Endothelial cell of umbilical vein (primary cell): ENCODE measurements around the gene ERBB2. TPM values are rescaled to one million over a fixed set of nuclear protein-coding genes. Genes with fewer than 3 reads are reported as not detected.
A peak's percentile ranks its signal among the peaks of the same experiment; 100 is the strongest.

Source experiments
- BruUV-seq: library from RNA; stranded (reverse); fragments of 400-500 nt; replicated peaks from 2 replicates; lab custom pipeline; 2021; lab: Mats Ljungman, UMichigan
- CTCF ChIA-PET: fragments of 300-600, 350-600 bp; sonication (Branson Sonifier 250); formaldehyde crosslinking; loops from one replicate; lab custom pipeline; 2021; ENCODE audit warnings: antibody characterized with exemption, inconsistent platforms; lab: Charles Lee
- POLR2A ChIA-PET: fragments of 300-600, 350-600 bp; sonication (Branson Sonifier 250); formaldehyde crosslinking; loops from one replicate; lab custom pipeline; 2021; ENCODE audit warnings: antibody characterized with exemption, inconsistent platforms; lab: Charles Lee
- DNase-seq: peaks from one replicate; pipeline ENCODE4 v3.0.0-alpha.2; 2011; ENCODE audit warnings: low read depth, low spot score
- FAIRE-seq: peaks from 2 replicates; lab custom pipeline; 2011; peaks lifted over from hg19 to GRCh38; lab: Jason Lieb, UNC
- H2AFZ ChIP-seq: 2 replicates; pipeline ENCODE4 v1.6.0; 2012; ENCODE audit warnings: low read depth, low read length, control low read depth, inconsistent platforms
- H3K27ac ChIP-seq: 2 replicates; pipeline ENCODE4 v1.5.1; 2011; ENCODE audit warnings: low read depth, mild to moderate bottlenecking, control low read depth, low read length, moderate library complexity; ENCODE audit not compliant: insufficient read depth
- H3K27me3 ChIP-seq, 2 experiments: 2 replicates each; pipeline versions ENCODE4 v1.6.0 to v1.6.1; 2011; ENCODE audit warnings: low read length in 2 of 2, mixed read lengths in 1 of 2; ENCODE audit not compliant: control insufficient read depth in 2 of 2, insufficient read depth in 2 of 2
- H3K36me3 ChIP-seq, 2 experiments: 2 replicates in 1 of 2; 3 replicates in 1 of 2; pipeline ENCODE4 v1.5.1; 2011; ENCODE audit warnings: low read length in 2 of 2, mild to moderate bottlenecking in 1 of 2, moderate library complexity in 1 of 2; ENCODE audit not compliant: control insufficient read depth in 2 of 2, insufficient read depth in 2 of 2; ENCODE audit errors: extremely low read depth in 1 of 2
- H3K4me1 ChIP-seq: 3 replicates; pipeline ENCODE4 v1.5.1; 2011; ENCODE audit warnings: mild to moderate bottlenecking, low read length; ENCODE audit not compliant: control insufficient read depth, insufficient read depth; ENCODE audit errors: extremely low read depth
- H3K4me2 ChIP-seq: 2 replicates; pipeline ENCODE4 v1.6.1; 2011; ENCODE audit warnings: low read length, control low read depth, mixed read lengths; ENCODE audit not compliant: insufficient read depth
- H3K4me3 ChIP-seq, 3 experiments: fragments of 200-600 bp in 1 of 3; sonication (generic), shearing (Covaris generic) in 1 of 3; replicated peaks in 1 of 3; 2 replicates each; pipeline ENCODE4 v1.5.1; 2011 to 2016; ENCODE audit warnings: control low read depth in 3 of 3, low read length in 3 of 3, mild to moderate bottlenecking in 2 of 3, inconsistent platforms in 1 of 3, low read depth in 1 of 3, moderate library complexity in 1 of 3; ENCODE audit not compliant: insufficient read depth in 1 of 3
- H3K79me2 ChIP-seq: 2 replicates; pipeline ENCODE4 v1.6.0; 2012; ENCODE audit warnings: low read length, inconsistent platforms; ENCODE audit not compliant: control insufficient read depth, insufficient read depth
- H3K9ac ChIP-seq: replicated peaks from 2 replicates; pipeline ENCODE3; 2011; ENCODE audit warnings: low read length, control low read depth; ENCODE audit not compliant: insufficient read depth; ENCODE audit errors: extremely low read depth
- H3K9me1 ChIP-seq: replicated peaks from 3 replicates; pipeline ENCODE4 v1.6.0; 2011; ENCODE audit warnings: mild to moderate bottlenecking, low read length; ENCODE audit not compliant: control insufficient read depth, insufficient read depth; ENCODE audit errors: extremely low read depth
- H3K9me3 ChIP-seq: replicated peaks from 2 replicates; pipeline ENCODE4 v1.5.1; 2012; ENCODE audit warnings: low read length, inconsistent platforms; ENCODE audit not compliant: control insufficient read depth, insufficient read depth
- H4K20me1 ChIP-seq: replicated peaks from 2 replicates; pipeline ENCODE3; 2011; ENCODE audit warnings: mild to moderate bottlenecking, low read length; ENCODE audit not compliant: control insufficient read depth, insufficient read depth; ENCODE audit errors: extremely low read depth
- EZH2 ChIP-seq: IDR thresholded peaks from 2 replicates; pipeline ENCODE4 v1.6.1; 2012; ENCODE audit warnings: borderline replicate concordance, low read depth, mild to moderate bottlenecking, moderate library complexity, low read length, inconsistent platforms; ENCODE audit not compliant: severe bottlenecking
- FOS ChIP-seq: IDR thresholded peaks from 2 replicates; pipeline ENCODE4 v1.6.1; 2011; ENCODE audit warnings: mild to moderate bottlenecking, low read length, moderate library complexity, borderline replicate concordance; ENCODE audit not compliant: insufficient read depth
- GATA2 ChIP-seq: IDR thresholded peaks from 2 replicates; pipeline ENCODE4 v1.7.0; 2011; ENCODE audit warnings: low read depth, mild to moderate bottlenecking, moderate library complexity, mixed read lengths, low read length; ENCODE audit not compliant: insufficient read length, insufficient read depth
- JUN ChIP-seq: IDR thresholded peaks from 2 replicates; pipeline ENCODE4 v1.6.1; 2011; ENCODE audit warnings: borderline replicate concordance, low read depth; ENCODE audit not compliant: insufficient read length, insufficient read depth
- MYC ChIP-seq: IDR thresholded peaks from one replicate; pipeline ENCODE4 v1.6.1; 2011; ENCODE audit warnings: mild to moderate bottlenecking, low read depth, low read length
- POLR2A ChIP-seq: IDR thresholded peaks from 2 replicates; pipeline ENCODE4 v1.6.1; 2012; ENCODE audit warnings: low read depth, mild to moderate bottlenecking, control low read depth, low read length
- POLR2AphosphoS5 ChIP-seq: IDR thresholded peaks from 2 replicates; pipeline ENCODE4 v1.6.1; 2012; ENCODE audit warnings: low read depth, mild to moderate bottlenecking, control low read depth, low read length, moderate library complexity; ENCODE audit not compliant: insufficient read depth
- dilution Hi-C: fragments of 300-500 bp; cut with MboI; formaldehyde crosslinking; loops from one replicate; pipeline ENCODE4 v1.15.0; 2019; ENCODE audit warnings: low sequenced_read_pairs; ENCODE audit not compliant: extremely low pct_ligation_motif_present
- intact Hi-C: fragments of 100-400 bp; cut with micrococcal nuclease; formaldehyde crosslinking; loops from one replicate; pipeline ENCODE4 v1.10.0; 2022
- polyA plus RNA-seq, 4 experiments: library from polyadenylated mRNA; depleted of rRNA in 3 of 4; stranded (reverse) in 3 of 4; unstranded in 1 of 4; fragments of >200 nt; gene quantifications; 2 replicates each; pipeline versions ENCODE4 v1.2.1 to v1.2.3, GENCODE V29; 2011 to 2012; ENCODE audit warnings: missing spikeins in 1 of 4
- total RNA-seq: library from RNA; stranded (reverse); gene quantifications from 2 replicates; pipeline ENCODE4 v1.2.3, GENCODE V29; 2021
- TF ChIP-seq, protein P1 (sequence below), 2 donors: IDR thresholded peaks; 1 replicate in 1 of 2; 2 replicates in 1 of 2; pipeline ENCODE4 v1.5.1; 2011; ENCODE audit warnings: low read length in 2 of 2, mild to moderate bottlenecking in 2 of 2, moderate library complexity in 2 of 2, control low read depth in 1 of 2, inconsistent platforms in 1 of 2, low read depth in 1 of 2; ENCODE audit not compliant: insufficient read depth in 1 of 2; ENCODE audit errors: extremely low read depth in 1 of 2
- TF ChIP-seq, protein P2 (sequence below): IDR thresholded peaks from 2 replicates; pipeline ENCODE4 v1.6.1; 2011; ENCODE audit not compliant: insufficient read depth, insufficient read length

The ERBB2 gene
- total and polyA plus RNA-seq, 2 donors (not counting 3 experiments of a cell fraction or from before 2014, with no cell fraction given), result 20.6 to 32.9 TPM

DNA sequence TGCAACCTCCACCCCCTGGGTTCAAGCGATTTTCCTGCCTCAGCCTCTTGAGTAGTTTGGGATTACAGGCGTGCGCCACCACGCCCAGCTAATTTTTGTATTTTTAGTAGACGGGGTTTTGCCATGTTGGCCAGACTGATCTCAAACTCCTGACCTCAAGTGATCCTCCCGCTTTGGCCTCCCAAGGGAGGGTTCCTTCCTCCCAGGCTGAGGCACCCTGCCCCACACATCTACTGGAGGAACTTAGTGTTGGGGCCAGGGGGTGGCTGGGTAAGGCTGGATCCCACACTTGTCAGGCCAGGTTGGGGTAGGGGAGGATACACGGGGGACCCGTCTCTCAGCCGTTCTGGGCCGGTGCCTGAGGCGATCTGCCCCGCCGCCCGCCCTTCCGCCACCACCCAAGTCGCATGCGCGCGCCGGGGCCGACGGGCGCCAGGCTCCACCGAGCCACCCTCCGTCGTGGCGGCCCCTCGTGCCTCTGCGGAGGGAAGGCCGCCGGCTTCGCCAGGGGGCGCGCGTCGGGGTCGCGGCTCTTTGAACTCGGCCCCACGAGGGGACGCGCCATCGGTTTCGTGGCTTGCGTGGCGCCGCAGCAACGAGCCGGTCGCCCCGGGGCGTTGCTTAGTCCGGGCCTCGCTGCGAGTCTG is 53.8 kb downstream of the ERBB2 start:
- peak; percentile 21 for FAIRE-seq
- no peak for TF ChIP-seq GATA2
- TF ChIP-seq MYC, result no peak
- TF ChIP-seq EZH2, result no peak
- no peak for TF ChIP-seq JUN
- TF ChIP-seq, protein P1, sequence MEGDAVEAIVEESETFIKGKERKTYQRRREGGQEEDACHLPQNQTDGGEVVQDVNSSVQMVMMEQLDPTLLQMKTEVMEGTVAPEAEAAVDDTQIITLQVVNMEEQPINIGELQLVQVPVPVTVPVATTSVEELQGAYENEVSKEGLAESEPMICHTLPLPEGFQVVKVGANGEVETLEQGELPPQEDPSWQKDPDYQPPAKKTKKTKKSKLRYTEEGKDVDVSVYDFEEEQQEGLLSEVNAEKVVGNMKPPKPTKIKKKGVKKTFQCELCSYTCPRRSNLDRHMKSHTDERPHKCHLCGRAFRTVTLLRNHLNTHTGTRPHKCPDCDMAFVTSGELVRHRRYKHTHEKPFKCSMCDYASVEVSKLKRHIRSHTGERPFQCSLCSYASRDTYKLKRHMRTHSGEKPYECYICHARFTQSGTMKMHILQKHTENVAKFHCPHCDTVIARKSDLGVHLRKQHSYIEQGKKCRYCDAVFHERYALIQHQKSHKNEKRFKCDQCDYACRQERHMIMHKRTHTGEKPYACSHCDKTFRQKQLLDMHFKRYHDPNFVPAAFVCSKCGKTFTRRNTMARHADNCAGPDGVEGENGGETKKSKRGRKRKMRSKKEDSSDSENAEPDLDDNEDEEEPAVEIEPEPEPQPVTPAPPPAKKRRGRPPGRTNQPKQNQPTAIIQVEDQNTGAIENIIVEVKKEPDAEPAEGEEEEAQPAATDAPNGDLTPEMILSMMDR (IDR thresholded peaks at IDR 0.05; ENCODE audit: extremely low read depth in 1 of 2, insufficient read depth in 1 of 2, low read depth in 1 of 2, low read length in 2 of 2), result no peak
- no peak for TF ChIP-seq POLR2A
- TF ChIP-seq FOS, result no peak
- no peak for TF ChIP-seq POLR2AphosphoS5
- TF ChIP-seq, protein P2, sequence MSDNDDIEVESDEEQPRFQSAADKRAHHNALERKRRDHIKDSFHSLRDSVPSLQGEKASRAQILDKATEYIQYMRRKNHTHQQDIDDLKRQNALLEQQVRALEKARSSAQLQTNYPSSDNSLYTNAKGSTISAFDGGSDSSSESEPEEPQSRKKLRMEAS, result no peak
- CTCF ChIA-PET, result interaction anchor here (1.8 to 4.9 kb wide), 5 partner anchors 24 to 206 kb away, joined by 8 to 84 read pairs (median 11); partner anchors contain the start of gene MIEN1
- Histone ChIP-seq H3K4me1 (peaks cover 9% of the 10 kb centered on the region), H3K9me1 (no peaks in the 10 kb centered on the region), H3K4me2 (peak overlapping the region; percentile 48), H3K27me3 (peaks cover 7 to 11% of the 10 kb centered on the region in 2 experiments), H3K9ac (peak overlapping the region; percentile 25), H3K36me3 (no peaks in the 10 kb centered on the region), H4K20me1 (no peaks in the 10 kb centered on the region), H3K9me3 (no peaks in the 10 kb centered on the region), H2AFZ (peak overlapping the region; percentile 96), H3K27ac (no peak overlapping the region), H3K4me3 (peak overlapping the region in 2 of 3 experiments; percentile 21 to 71), H3K79me2 (no peaks in the 10 kb centered on the region)
- intact Hi-C loops, result loop anchor here (1.0 to 5.0 kb wide), 4 partner anchors 116 to 227 kb away; partner anchors contain the start of genes PSMD3 and STARD3
- POLR2A ChIA-PET, result no interaction called here
- dilution Hi-C loops, result no loop called here
- no peak for DNase-seq
- no TSS peak for BruUV-seq
